NCI-H82 treated with DMSO at 0.1 percent for 48 hours (cell line): ENCODE measurements around the gene PPP4R3B.

Experiments
- DNase-seq: peaks from one replicate; lab custom pipeline; 2025; ENCODE audit not compliant: unreplicated experiment; lab: John Stamatoyannopoulos, UW

The PPP4R3B gene

GRCh38 chr2:55617175-55618024, at the start of gene PPP4R3B:
TSS of gene PPP4R3B (minus strand) at chr2:55617622. CDS start at chr2:55617285, 337 bp downstream.
- peak; percentile 94 for DNase-seq

GRCh38 chr2:55653255-55653654, 35.8 kb upstream of the PPP4R3B start:
- DNase-seq: no peak

DNA sequence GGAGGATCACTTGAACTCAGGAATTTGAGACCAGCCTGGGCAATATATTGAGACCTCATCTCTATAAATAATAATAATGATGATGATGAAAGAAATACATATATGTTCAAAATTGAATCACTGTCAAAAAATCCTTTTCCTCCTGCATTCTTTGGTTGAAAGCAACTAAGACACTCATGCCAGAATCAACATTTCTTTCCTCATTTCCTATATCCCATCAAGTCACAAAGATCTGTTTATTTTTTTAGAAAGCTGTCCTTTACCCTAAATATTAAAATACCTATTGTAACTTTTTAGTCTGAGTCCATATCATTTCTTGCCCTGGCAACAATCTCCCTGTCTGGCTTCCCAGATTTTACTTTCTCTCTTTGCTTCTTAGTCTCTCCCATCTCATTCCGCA, 31.8 kb upstream of the PPP4R3B start:
- DNase-seq: no peak

- no peak for DNase-seq
These were observed 19.4 kb upstream of the PPP4R3B start for GRCh38 chr2:55636831-55637230.

DNA sequence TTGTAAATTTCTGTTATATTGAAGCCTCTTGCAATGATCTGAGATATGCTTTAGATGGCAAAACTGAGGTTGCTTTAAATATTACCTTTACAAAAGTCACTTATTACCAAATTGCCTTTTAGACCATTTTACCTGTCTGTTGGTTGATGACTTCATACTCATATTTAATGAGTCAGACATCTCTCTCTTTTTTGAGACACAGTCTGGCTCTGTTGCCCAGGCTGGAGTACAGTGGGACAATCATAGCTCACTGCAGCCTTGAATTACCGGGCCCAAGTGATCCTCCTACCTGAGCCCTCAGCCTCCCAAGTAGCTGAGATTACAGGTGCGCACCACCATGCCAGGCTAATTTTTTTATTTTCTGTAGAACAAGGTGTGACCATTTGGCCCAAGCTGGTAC, 11.5 kb upstream of the PPP4R3B start:
- DNase-seq: no peak

DNA sequence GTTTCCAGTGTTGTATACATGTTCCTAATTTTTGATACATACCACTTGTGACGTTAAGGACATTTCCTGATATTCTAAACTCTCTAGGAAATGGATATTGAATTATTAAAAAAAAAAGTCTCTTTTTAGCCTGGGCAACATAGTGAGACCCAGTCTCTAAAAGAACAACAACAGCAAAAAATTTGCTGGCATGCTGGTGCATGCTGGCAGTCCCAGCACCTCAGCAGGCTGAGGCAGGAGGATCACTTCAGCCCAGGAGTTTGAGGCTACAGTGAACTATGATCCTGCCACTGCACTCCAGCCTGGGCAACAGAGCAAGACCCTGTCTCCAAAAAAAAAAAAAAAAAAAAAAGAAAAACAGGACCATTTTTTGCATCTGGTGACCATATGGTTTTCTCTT, 10.5 kb upstream of the PPP4R3B start:
- DNase-seq: no peak

DNA sequence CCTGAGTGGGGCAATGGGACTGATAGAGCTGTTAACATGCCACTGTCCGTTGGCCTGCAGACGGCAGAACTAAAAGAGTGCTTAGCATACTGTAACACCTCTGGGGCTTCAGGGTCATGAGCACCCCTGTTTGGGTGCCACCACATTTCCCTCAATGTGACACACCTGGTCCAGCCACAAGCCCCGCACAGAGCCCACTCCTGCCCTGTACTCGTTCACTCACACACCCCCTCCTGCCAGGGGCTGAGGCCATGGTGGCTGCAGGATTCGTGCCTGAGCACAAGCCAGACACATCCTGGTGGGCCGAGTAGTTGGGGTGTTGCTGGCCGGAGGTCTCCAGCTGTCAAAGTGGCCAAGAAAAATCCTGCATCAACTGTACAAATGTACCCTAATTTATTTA, 4.4 kb upstream of the PPP4R3B start:
- DNase-seq: no peak

- DNase-seq: peak; percentile 26
These were observed 2.8 kb upstream of the PPP4R3B start for GRCh38 chr2:55620123-55620779.

GRCh38 chr2:55618275-55619055, 1.0 kb upstream of the PPP4R3B start:
- peak; percentile 32 for DNase-seq

DNA sequence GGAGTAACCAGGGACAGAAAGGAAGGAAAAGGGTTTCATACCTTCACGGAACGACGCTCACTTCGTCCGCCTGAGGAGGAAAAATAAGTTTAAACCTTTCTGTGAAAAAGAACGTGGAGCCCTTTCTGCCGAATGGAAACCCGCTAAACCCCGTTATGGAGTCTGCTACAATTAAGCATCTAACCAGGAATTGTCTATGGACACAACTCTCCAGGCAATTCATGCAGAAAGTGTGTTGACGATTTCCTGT, 528 bp upstream of the PPP4R3B start:
- DNase-seq: no peak

DNA sequence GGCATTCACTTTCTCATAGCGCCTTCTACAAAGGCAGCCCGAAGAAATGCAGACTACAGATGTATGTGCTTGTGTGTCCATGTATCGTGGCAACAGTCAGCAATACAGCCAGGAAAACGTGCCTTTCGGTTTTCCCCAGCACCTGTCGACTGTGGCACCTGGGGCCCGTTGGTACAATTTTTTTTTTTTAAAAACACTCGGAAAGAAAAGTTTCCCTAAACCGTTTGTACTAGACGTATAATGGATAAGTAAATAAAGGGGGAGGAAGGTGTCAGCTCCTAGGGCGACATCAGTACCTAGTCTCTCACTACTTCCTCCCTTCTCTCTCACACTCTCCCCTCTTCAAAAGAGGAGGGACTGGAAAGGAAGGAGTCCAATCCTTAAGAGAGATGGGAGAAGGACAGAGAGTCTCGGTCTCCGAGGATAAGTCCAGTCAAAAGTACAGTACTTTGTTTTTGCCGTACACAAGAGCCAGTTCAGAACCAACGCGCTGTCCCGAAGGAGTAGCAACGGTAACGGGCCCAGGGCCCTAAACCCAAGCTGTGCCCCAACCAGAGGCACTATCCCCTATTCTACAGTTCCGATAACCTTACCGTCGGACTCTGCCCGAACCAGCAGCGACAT, 759 bp downstream of the PPP4R3B start:
- peak; percentile 39 for DNase-seq

GRCh38 chr2:55611997-55612396, 5.4 kb downstream of the PPP4R3B start:
- no peak for DNase-seq

GRCh38 chr2:55610954-55611743, 6.3 kb downstream of the PPP4R3B start:
- no peak for DNase-seq

DNA sequence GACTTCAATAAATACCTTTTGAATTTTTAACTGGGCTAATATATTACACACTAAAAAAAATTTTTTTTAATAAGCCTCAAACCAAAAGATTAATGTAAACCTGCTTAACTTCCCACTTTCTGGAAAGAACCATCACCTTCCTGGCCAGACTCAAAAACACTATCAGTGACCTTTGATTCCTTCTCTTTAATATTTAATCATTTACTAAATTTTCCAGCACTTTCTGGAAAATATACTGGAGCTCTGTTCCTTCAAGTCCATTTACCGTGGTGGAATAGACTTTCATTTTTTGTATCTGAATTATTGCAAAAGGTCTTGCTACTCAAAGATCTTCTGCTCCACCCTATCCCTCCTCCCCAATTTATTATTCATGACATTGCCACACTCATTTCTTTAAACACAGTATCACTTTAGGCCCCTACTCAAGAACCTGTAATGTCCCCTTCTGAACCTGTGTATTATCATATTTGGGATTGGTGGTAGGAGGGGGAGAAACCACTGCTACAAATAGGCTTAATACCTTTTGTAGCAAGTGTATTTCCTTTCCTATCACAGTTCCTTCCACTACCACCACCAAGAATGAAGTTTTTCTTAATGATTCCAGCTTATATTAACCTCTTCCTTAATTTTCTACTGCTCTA, 7.4 kb downstream of the PPP4R3B start:
- DNase-seq: no peak

- no peak for DNase-seq
These were observed 8.1 kb downstream of the PPP4R3B start for GRCh38 chr2:55609193-55609794.

DNA sequence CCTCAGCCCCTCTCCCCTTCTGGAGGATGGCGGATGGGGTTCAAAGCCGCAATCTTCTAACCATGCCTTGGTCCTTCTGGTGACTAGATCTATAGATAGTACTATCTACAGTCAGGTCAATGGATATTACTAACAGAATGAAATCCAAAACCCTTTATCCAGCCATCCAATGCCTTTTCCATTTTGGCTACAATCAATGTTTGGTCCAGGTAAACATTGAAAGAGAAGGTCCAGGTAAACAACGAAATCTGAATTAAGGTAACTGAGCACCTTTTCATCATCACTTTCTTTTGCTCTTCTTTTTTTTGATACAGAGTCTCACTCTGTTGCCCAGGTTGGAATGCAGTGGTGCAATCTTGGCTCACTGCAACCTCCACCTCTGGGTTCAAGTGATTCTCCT, 9.7 kb downstream of the PPP4R3B start:
- no peak for DNase-seq

DNA sequence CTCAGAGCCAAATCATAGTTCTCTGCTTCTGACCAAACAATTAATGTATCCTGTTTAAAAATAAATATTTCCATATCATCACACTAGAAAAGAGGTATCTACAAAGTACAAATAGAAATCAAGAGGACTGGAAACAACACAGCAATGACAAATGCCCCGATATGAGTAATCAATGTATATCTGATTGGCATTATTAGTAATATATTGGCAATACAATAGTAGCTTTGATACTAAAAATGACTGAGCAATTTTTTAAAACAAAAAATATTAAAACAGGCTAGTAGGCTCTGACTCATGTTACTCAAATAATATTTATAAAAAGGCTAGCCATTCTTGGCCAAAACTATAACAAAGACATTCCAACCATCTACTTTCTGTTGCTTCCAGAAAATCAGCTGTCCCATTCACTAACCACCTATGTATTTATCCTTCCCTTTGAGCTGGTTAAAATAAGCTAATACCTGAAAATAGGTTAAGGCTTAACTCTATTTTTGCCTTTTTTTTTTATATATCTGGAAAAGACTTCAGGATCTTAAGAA, 13.3 kb downstream of the PPP4R3B start:
- no peak for DNase-seq

DNA sequence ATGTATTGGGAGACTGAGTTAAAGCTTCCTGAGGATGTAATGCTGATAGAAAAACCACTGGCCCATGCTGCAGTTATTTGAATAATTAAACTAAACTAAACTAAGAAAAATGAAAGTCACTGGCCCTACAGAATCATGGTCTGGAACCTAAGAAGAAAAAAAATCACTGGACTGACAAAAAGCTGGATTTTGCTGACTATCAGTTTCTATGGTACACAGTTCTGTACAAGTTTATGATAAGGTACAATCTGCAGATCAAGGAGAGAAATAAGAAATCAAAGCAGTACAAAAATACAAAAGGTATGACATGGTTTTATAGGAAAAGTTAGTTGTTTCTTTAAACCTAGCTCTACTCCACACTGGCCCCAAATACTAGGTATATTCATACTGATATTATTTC, 15.6 kb downstream of the PPP4R3B start:
- DNase-seq: no peak

DNA sequence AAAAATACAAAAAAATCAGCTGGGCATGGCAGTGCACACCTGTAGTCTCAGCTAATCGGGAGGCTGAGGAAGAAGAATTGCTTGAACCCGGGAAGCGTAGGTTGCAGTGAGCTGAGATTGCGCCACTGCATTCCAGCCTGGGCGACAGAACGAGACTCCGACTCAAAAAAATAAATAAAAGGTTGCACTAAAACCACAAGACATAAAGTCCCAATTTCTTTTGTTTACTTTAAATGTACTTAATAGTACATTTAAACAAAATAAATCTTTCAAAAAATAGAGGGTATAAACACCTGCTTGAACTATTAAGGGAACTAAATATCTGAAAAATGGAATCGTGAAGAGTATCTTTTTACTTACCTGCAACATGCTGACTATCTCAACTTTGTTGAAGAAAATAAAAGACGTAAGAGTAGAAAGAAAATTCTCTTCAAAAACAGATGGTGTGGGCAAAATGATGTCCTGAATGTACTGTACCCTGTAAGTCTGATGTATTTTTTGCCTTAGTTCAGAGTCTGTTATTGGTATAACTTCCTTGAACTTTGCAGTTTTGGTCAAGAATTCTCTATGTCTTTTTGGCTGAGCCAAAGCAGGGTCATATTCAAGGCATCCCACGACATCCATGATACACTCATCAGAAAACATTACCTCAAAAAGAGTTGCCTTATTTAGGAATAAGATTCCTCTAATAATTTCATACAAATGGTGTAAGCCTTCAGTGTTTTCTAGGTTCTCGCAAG, 19.2 kb downstream of the PPP4R3B start:
- DNase-seq: no peak
